Peyer's patch (tissue), 4 donors: ENCODE data around the gene TM9SF1. TPM values are rescaled to one million over a fixed set of nuclear protein-coding genes. Genes with fewer than 3 reads are reported as not detected.
"Not testable (repeated sequence)": the region's sequence is repeated elsewhere in the genome, so short reads cannot be mapped to it uniquely, and the experiment has no call there.

Experiments used
- DNase-seq, 3 donors: peaks; one replicate each; pipeline ENCODE4 v3.0.0-alpha.2; 2017 to 2019
- H3K27ac ChIP-seq, 4 donors: fragments of 200-600 bp; sonication (generic); one replicate each; pipeline ENCODE4 v1.5.1; 2016 to 2019
- H3K27me3 ChIP-seq, 2 donors: fragments of 200-600 bp; sonication (generic); one replicate each; pipeline ENCODE4 v1.5.1; 2019
- H3K36me3 ChIP-seq, 3 donors: fragments of 200-600 bp; sonication (generic); one replicate each; pipeline ENCODE4 v1.5.1; 2016 to 2019
- H3K4me1 ChIP-seq, 4 donors: fragments of 200-600 bp; sonication (generic); one replicate each; pipeline ENCODE4 v1.5.1; 2016 to 2019
- H3K4me3 ChIP-seq, 4 donors: fragments of 200-600 bp; sonication (generic); 1 replicate in 3 of 4; 2 replicates in 1 of 4; pipeline ENCODE4 v1.5.1; 2016 to 2019; ENCODE audit warnings: mild to moderate bottlenecking in 1 of 4
- H3K9me3 ChIP-seq, 4 donors: fragments of 200-600 bp; sonication (generic); one replicate each; pipeline ENCODE4 v1.5.1; 2016 to 2019; ENCODE audit warnings: mild to moderate bottlenecking in 1 of 4
- CTCF ChIP-seq, 6 experiments: fragments of 450-650 bp in 4 of 6; fragments of 200-600 bp in 2 of 6; sonication (generic) in 1 of 6; IDR thresholded peaks; one replicate each; pipeline ENCODE4 v1.5.1; 2017 to 2019; ENCODE audit warnings: antibody characterized with exemption in 6 of 6, mild to moderate bottlenecking in 3 of 6, moderate library complexity in 1 of 6
- POLR2A ChIP-seq, 2 donors: fragments of 450-650 bp; IDR thresholded peaks; one replicate each; pipeline ENCODE4 v1.5.1; 2017; ENCODE audit warnings: antibody characterized with exemption in 2 of 2, mild to moderate bottlenecking in 2 of 2, moderate library complexity in 2 of 2
- total RNA-seq, 4 donors: library from RNA; depleted of rRNA; stranded (reverse); fragments of >200 nt; gene quantifications; one replicate each; pipeline ENCODE4 v1.1.0, GENCODE V29; 2016

TM9SF1 gene
- total RNA-seq, 4 donors from 2014 or later: 22.3 to 80.7 (median 49.8) TPM

GRCh38 chr14:24204163-24205146, 9.2 kb upstream of the TM9SF1 start:
- Histone ChIP-seq H3K27me3 (no peaks in the 10 kb centered on the region), H3K36me3 (peaks cover 0 to 66% (median 0%) of the 10 kb centered on the region in 3 donors), H3K4me1 (no peaks in the 10 kb centered on the region), H3K4me3 (no peak overlapping the region), H3K9me3 (no peaks in the 10 kb centered on the region), H3K27ac (no peak overlapping the region)
- TF ChIP-seq CTCF (IDR thresholded peaks at IDR 0.05) (no peak), POLR2A (IDR thresholded peaks at IDR 0.05) (no peak)
- DNase-seq: no peak

- DNase-seq, H3K4me1 ChIP-seq, H3K9me3 ChIP-seq, H3K4me3 ChIP-seq, H3K27ac ChIP-seq, H3K27me3 ChIP-seq: not testable (repeated sequence)
- peaks cover 0 to 56% (median 0%) of the 10 kb centered on the region in 3 donors for H3K36me3 ChIP-seq
These were observed 8.1 kb upstream of the TM9SF1 start for GRCh38 chr14:24203249-24203886.

- H3K27me3 ChIP-seq, DNase-seq, H3K9me3 ChIP-seq, H3K4me3 ChIP-seq, H3K27ac ChIP-seq: not testable (repeated sequence)
- H3K4me1 ChIP-seq: peaks cover 0 to 15% (median 0%) of the 10 kb centered on the region in 4 donors
- peaks cover 0 to 49% (median 0%) of the 10 kb centered on the region in 3 donors for H3K36me3 ChIP-seq
These were observed 7.3 kb upstream of the TM9SF1 start for GRCh38 chr14:24202538-24202937.

- no peak for DNase-seq
- H3K27ac ChIP-seq: peak overlapping the region in 3 of 4 donors; percentile 4 to 76 (median 40)
- no peaks in the 10 kb centered on the region for H3K9me3 ChIP-seq
- H3K27me3 ChIP-seq: no peaks in the 10 kb centered on the region
- peaks cover 2 to 38% (median 9%) of the 10 kb centered on the region in 4 donors for H3K4me1 ChIP-seq
- H3K36me3 ChIP-seq: peaks cover 0 to 27% (median 0%) of the 10 kb centered on the region in 3 donors
- no peak for TF ChIP-seq POLR2A (IDR thresholded peaks at IDR 0.05)
- H3K4me3 ChIP-seq: no peak overlapping the region
These were observed 3.7 kb upstream of the TM9SF1 start for GRCh38 chr14:24198814-24199524.

GRCh38 chr14:24197056-24197450, 1.8 kb upstream of the TM9SF1 start:
- peak overlapping the region in 2 of 4 donors; percentile 97 to 98 for H3K4me3 ChIP-seq
- peak overlapping the region in 2 of 4 donors; percentile 96 to 97 for H3K27ac ChIP-seq
- no peaks in the 10 kb centered on the region for H3K27me3 ChIP-seq
- DNase-seq: no peak
- no peaks in the 10 kb centered on the region for H3K9me3 ChIP-seq
- peaks cover 0 to 27% (median 0%) of the 10 kb centered on the region in 3 donors for H3K36me3 ChIP-seq
- peaks cover 2 to 38% (median 9%) of the 10 kb centered on the region in 4 donors for H3K4me1 ChIP-seq
- TF ChIP-seq POLR2A (IDR thresholded peaks at IDR 0.05): no peak
- no peak for TF ChIP-seq CTCF (IDR thresholded peaks at IDR 0.05)

GRCh38 chr14:24196071-24197055, 1.1 kb upstream of the TM9SF1 start:
- peak overlapping the region; percentile 79 to 98 (median 88) for H3K4me3 ChIP-seq
- H3K9me3 ChIP-seq: no peaks in the 10 kb centered on the region
- TF ChIP-seq POLR2A (IDR thresholded peaks at IDR 0.05) (peak; percentile 19 to 44), CTCF (IDR thresholded peaks at IDR 0.05) (peak in 1 of 6 experiments; percentile 9)
- H3K36me3 ChIP-seq: peaks cover 0 to 27% (median 0%) of the 10 kb centered on the region in 3 donors
- peaks cover 2 to 38% (median 9%) of the 10 kb centered on the region in 4 donors for H3K4me1 ChIP-seq
- no peaks in the 10 kb centered on the region for H3K27me3 ChIP-seq
- DNase-seq: no peak
- peak overlapping the region; percentile 96 to 99 (median 96) for H3K27ac ChIP-seq
